PC-9 (cell line): ENCODE measurements around the gene ANGEL2. TPM values are rescaled to one million over a fixed set of nuclear protein-coding genes. Genes with fewer than 3 reads are reported as not detected.

Experiments
- BruUV-seq: library from RNA; stranded (reverse); fragments of 400-500 nt; replicated peaks from 2 replicates; lab custom pipeline; 2021; lab: Mats Ljungman, UMichigan
- CTCF ChIA-PET: fragments of 300-600 bp; sonication (Branson Sonifier 250); formaldehyde crosslinking; loops from one replicate; lab custom pipeline; 2022; ENCODE audit warnings: antibody characterized with exemption; lab: Charles Lee
- POLR2A ChIA-PET: fragments of 300-600 bp; sonication (Branson Sonifier 250); formaldehyde crosslinking; loops from one replicate; lab custom pipeline; 2022; ENCODE audit warnings: antibody characterized with exemption; ENCODE audit not compliant: unreplicated experiment; lab: Charles Lee
- DNase-seq, 2 experiments: peaks; one replicate each; pipeline versions ENCODE4 v3.0.0 to v3.0.0-alpha.2; 2015 to 2022; ENCODE audit warnings: mixed read lengths in 1 of 2
- H2AFZ ChIP-seq: fragments of 200-600 bp; sonication (generic); 2 replicates; pipeline ENCODE4 v1.8.1; 2017; ENCODE audit warnings: antibody characterized with exemption
- H3F3A ChIP-seq: fragments of 200-600 bp; sonication (generic); 2 replicates; pipeline ENCODE4 v1.8.1; 2017; ENCODE audit warnings: antibody characterized with exemption, mild to moderate bottlenecking, low read depth; ENCODE audit not compliant: insufficient read depth
- H3K27ac ChIP-seq: fragments of 200-600 bp; sonication (generic); 2 replicates; pipeline ENCODE4 v1.6.1; 2016; ENCODE audit warnings: mixed run types
- H3K27me3 ChIP-seq: fragments of 200-600 bp; sonication (generic); 2 replicates; pipeline ENCODE4 v1.6.1; 2016; ENCODE audit warnings: low read depth, mixed run types; ENCODE audit not compliant: insufficient read depth
- H3K36me3 ChIP-seq: fragments of 200-600 bp; sonication (generic); 2 replicates; pipeline ENCODE4 v1.6.1; 2016; ENCODE audit warnings: low read depth, mixed run types
- H3K4me1 ChIP-seq: fragments of 200-600 bp; sonication (generic); replicated peaks from 2 replicates; pipeline ENCODE4 v1.6.1; 2016; ENCODE audit warnings: mixed run types; ENCODE audit not compliant: insufficient read depth
- H3K4me2 ChIP-seq: fragments of 200-600 bp; sonication (generic); 2 replicates; pipeline ENCODE4 v1.6.1; 2017; ENCODE audit warnings: mixed run types
- H3K4me3 ChIP-seq: fragments of 200-600 bp; sonication (generic); 2 replicates; pipeline ENCODE4 v1.6.1; 2016; ENCODE audit warnings: mixed run types
- H3K79me2 ChIP-seq: fragments of 200-600 bp; sonication (generic); 2 replicates; pipeline ENCODE4 v1.6.1; 2017; ENCODE audit warnings: low read depth, mixed run types
- H3K9me2 ChIP-seq: fragments of 200-600 bp; sonication (generic); 2 replicates; pipeline ENCODE4 v1.8.1; 2017; ENCODE audit warnings: mild to moderate bottlenecking; ENCODE audit not compliant: insufficient read depth
- H3K9me3 ChIP-seq: fragments of 200-600 bp; sonication (generic); 2 replicates; pipeline ENCODE4 v1.8.1; 2016; ENCODE audit warnings: low read depth; ENCODE audit not compliant: insufficient read depth
- H4K20me1 ChIP-seq: fragments of 200-600 bp; sonication (generic); 2 replicates; pipeline ENCODE4 v1.8.1; 2017; ENCODE audit not compliant: insufficient read depth
- CTCF ChIP-seq: fragments of 200-600 bp; sonication (generic); conservative IDR thresholded peaks from 2 replicates; pipeline ENCODE4 v1.6.1; 2017; ENCODE audit warnings: mixed run types, antibody characterized with exemption, mild to moderate bottlenecking, moderate library complexity
- EZH2 ChIP-seq: fragments of 200-600 bp; sonication (generic); IDR thresholded peaks from 2 replicates; pipeline ENCODE4 v1.8.0; 2017; ENCODE audit warnings: antibody characterized with exemption, low read depth
- intact Hi-C: fragments of 100-400 bp; cut with micrococcal nuclease; formaldehyde crosslinking; loops from one replicate; pipeline ENCODE4 v1.10.0; 2022; ENCODE audit not compliant: unreplicated experiment
- total RNA-seq: library from RNA; stranded (reverse); gene quantifications from 2 replicates; pipeline ENCODE4 v1.2.3, GENCODE V29; 2021

Gene ANGEL2
- total RNA-seq, 1 experiment from 2014 or later, result 42.6 TPM

- Histone ChIP-seq H3K9me2 (no peaks in the 10 kb centered on the region), H3K79me2 (no peaks in the 10 kb centered on the region), H3K27me3 (no peaks in the 10 kb centered on the region), H3K4me1 (no peaks in the 10 kb centered on the region), H3K36me3 (no peaks in the 10 kb centered on the region), H3K4me3 (no peak overlapping the region), H3K4me2 (no peak overlapping the region), H3F3A (0 out of 2 replicates have a peak, but pooled peaks cover 3% of the 10 kb centered on the region), H2AFZ (no peak overlapping the region), H3K27ac (no peak overlapping the region), H3K9me3 (no peaks in the 10 kb centered on the region), H4K20me1 (no peaks in the 10 kb centered on the region)
- CTCF ChIA-PET, result interaction anchor here (0.6 kb wide), 1 partner anchor 519 kb away, joined by 11 read pairs; no protein-coding TSS in a partner anchor
- intact Hi-C loops, result no loop called here
- no peak for DNase-seq
- TF ChIP-seq CTCF (no peak), EZH2 (no peak)
- POLR2A ChIA-PET, result no interaction called here
- BruUV-seq, result no TSS peak
These were observed 31.0 kb downstream of the ANGEL2 start for GRCh38 chr1:212984522-212985291.

GRCh38 chr1:212983482-212983881, 32.2 kb downstream of the ANGEL2 start:
- intact Hi-C loops, result no loop called here
- no peaks in the 10 kb centered on the region for H3K79me2 ChIP-seq
- no peaks in the 10 kb centered on the region for H3K9me3 ChIP-seq
- no peaks in the 10 kb centered on the region for H4K20me1 ChIP-seq
- no peaks in the 10 kb centered on the region for H3K4me1 ChIP-seq
- no peaks in the 10 kb centered on the region for H3K27me3 ChIP-seq
- no peak overlapping the region for H2AFZ ChIP-seq
- BruUV-seq, result no TSS peak
- H3K9me2 ChIP-seq, result no peaks in the 10 kb centered on the region
- no peak overlapping the region for H3K4me2 ChIP-seq
- no peaks in the 10 kb centered on the region for H3K36me3 ChIP-seq
- ChIA-PET CTCF (no interaction called here), POLR2A (no interaction called here)
- TF ChIP-seq CTCF (no peak), EZH2 (no peak)
- H3K27ac ChIP-seq, result no peak overlapping the region
- no peaks in the 10 kb centered on the region for H3F3A ChIP-seq
- H3K4me3 ChIP-seq, result no peak overlapping the region
- no peak for DNase-seq

DNA sequence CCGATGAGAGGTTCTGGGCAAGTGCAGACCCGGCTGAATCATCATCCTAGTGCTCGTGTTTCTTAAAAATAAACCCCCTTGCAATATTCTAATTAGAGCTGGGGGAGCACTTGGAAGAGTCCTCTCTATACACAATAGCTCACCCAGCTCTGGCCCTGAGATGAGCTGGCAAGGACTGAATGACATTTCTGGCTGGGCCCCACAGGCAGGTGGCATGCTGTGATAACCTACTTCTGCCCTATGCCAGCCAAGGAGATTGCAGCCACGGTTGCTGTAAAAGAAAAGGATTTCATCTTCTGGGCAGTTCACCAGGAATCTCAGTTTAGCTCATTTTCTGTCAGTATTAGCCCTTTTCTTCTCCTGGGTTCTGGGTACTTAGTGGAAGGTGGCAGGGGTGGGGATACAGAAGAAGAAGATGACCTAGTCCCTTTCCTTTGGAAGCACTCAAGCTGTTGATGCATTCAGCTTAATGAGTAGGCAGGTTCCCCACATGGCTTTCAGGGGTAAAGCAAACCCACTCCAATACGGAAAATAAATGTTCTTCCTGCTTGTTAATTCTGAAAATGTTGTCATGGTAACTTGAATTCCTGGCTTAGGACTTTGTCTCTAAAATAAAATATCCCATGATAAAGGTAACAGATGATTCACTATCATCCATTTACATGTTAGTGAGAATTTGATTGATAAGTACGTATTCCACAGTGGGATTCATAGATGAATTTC, 33.1 kb downstream of the ANGEL2 start:
- no peak for DNase-seq

More for the DNA sequence above, 33.1 kb downstream of the ANGEL2 start:
- Histone ChIP-seq H3F3A (no peaks in the 10 kb centered on the region), H3K27me3 (no peaks in the 10 kb centered on the region), H2AFZ (no peak overlapping the region), H3K9me3 (no peaks in the 10 kb centered on the region), H3K4me1 (no peaks in the 10 kb centered on the region), H3K4me2 (no peak overlapping the region), H3K9me2 (no peaks in the 10 kb centered on the region), H3K79me2 (no peaks in the 10 kb centered on the region), H3K27ac (no peak overlapping the region), H4K20me1 (no peaks in the 10 kb centered on the region), H3K4me3 (no peak overlapping the region), H3K36me3 (no peaks in the 10 kb centered on the region)
- ChIA-PET POLR2A (no interaction called here), CTCF (no interaction called here)
- intact Hi-C loops, result no loop called here
- BruUV-seq, result no TSS peak
- TF ChIP-seq CTCF (no peak), EZH2 (no peak)
